GM12878 (cell line): ENCODE data around the gene SMCO1. TPM values are rescaled to one million over a fixed set of nuclear protein-coding genes. Genes with fewer than 3 reads are reported as not detected.
A peak's percentile ranks its signal among the peaks of the same experiment; 100 is the strongest.
"Not testable (repeated sequence)": the region's sequence is repeated elsewhere in the genome, so short reads cannot be mapped to it uniquely, and the experiment has no call there.

Source experiments
- ATAC-seq: fragments of 200-7000 bp; cut with Tn5 transposase; 3 replicates; pipeline ENCODE4 v1.9.1; 2020; ENCODE audit warnings: mild to moderate bottlenecking, moderate library complexity
- BruUV-seq: library from RNA; stranded (reverse); fragments of 400-500 nt; replicated peaks from 2 replicates; lab custom pipeline; 2021; lab: Mats Ljungman, UMichigan
- CTCF ChIA-PET: fragments of 300-600 bp; sonication (Branson Sonifier 250); formaldehyde crosslinking; extraction: SDS; loops from one replicate; lab custom pipeline; 2021; ENCODE audit warnings: inconsistent platforms; lab: Yijun Ruan, JAX
- POLR2A ChIA-PET: fragments of 350-600 bp; formaldehyde crosslinking; extraction: SDS; loops from one replicate; lab custom pipeline; 2021; ENCODE audit warnings: inconsistent platforms; lab: Charles Lee
- RAD21 ChIA-PET: fragments of 300-600 bp; sonication (Branson Sonifier 250); formaldehyde crosslinking; loops from one replicate; lab custom pipeline; 2023; ENCODE audit warnings: antibody characterized with exemption; ENCODE audit not compliant: unreplicated experiment; lab: Charles Lee
- SMC1A ChIA-PET: fragments of 300-600 bp; sonication (Branson Sonifier 250); formaldehyde crosslinking; loops from one replicate; lab custom pipeline; 2023; ENCODE audit not compliant: unreplicated experiment, uncharacterized antibody; lab: Charles Lee
- DNase-seq: peaks from one replicate; pipeline ENCODE4 v3.0.0-alpha.2; 2011; ENCODE audit warnings: low read depth, low spot score
- FAIRE-seq: peaks from 3 replicates; lab custom pipeline; 2011; peaks lifted over from hg19 to GRCh38; lab: Jason Lieb, UNC
- H2AFZ ChIP-seq: 2 replicates; pipeline ENCODE4 v1.6.0; 2011; ENCODE audit warnings: low read depth, low read length, control low read depth; ENCODE audit not compliant: control insufficient read depth
- H3K27ac ChIP-seq: 2 replicates; pipeline ENCODE4 v1.5.1; 2011; ENCODE audit warnings: control low read depth; ENCODE audit not compliant: control insufficient read depth, insufficient read depth
- H3K27me3 ChIP-seq, 2 experiments: replicated peaks in 1 of 2; 2 replicates each; pipeline versions ENCODE4 v1.6.0 to v1.6.1; 2011; ENCODE audit warnings: low read length in 1 of 2; ENCODE audit not compliant: control insufficient read depth in 2 of 2, insufficient read depth in 2 of 2
- H3K36me3 ChIP-seq, 2 experiments: 2 replicates each; pipeline ENCODE4 v1.5.1; 2011; ENCODE audit warnings: low read length in 1 of 2; ENCODE audit not compliant: control insufficient read depth in 2 of 2, insufficient read depth in 2 of 2
- H3K4me1 ChIP-seq: 2 replicates; pipeline ENCODE4 v1.6.1; 2011; ENCODE audit warnings: mild to moderate bottlenecking, low read length, moderate library complexity, mixed read lengths; ENCODE audit not compliant: control insufficient read depth, insufficient read depth
- H3K4me2 ChIP-seq: 2 replicates; pipeline ENCODE4 v1.6.0; 2011; ENCODE audit warnings: control low read depth; ENCODE audit not compliant: control insufficient read depth, insufficient read depth
- H3K4me3 ChIP-seq: fragments of 200-600 bp; sonication (generic); 2 replicates; pipeline ENCODE4 v1.5.1; 2016
- H3K79me2 ChIP-seq: 2 replicates; pipeline ENCODE4 v1.6.0; 2011; ENCODE audit warnings: low read length; ENCODE audit not compliant: control insufficient read depth, insufficient read depth
- H3K9ac ChIP-seq: 2 replicates; pipeline ENCODE4 v1.8.0; 2011; ENCODE audit warnings: low read length, control low read depth, mixed read lengths; ENCODE audit not compliant: control insufficient read depth, insufficient read depth
- H3K9me3 ChIP-seq: replicated peaks from 3 replicates; pipeline ENCODE4 v1.5.1; 2011; ENCODE audit warnings: mild to moderate bottlenecking, low read length; ENCODE audit not compliant: control insufficient read depth, insufficient read depth
- H4K20me1 ChIP-seq: 2 replicates; pipeline ENCODE4 v1.6.0; 2011; ENCODE audit not compliant: control insufficient read depth, insufficient read depth
- CBX5 ChIP-seq: sonication (generic); IDR thresholded peaks from 2 replicates; pipeline ENCODE4 v1.6.1; 2016; ENCODE audit warnings: low read depth, moderate library complexity, mild to moderate bottlenecking, inconsistent platforms
- WGBS: methylation state at CpG from one replicate; pipeline ENCODE4 v1.1.6; 2016; ENCODE audit warnings: low lambda C conversion rate; ENCODE audit not compliant: insufficient replicate concordance, insufficient coverage; ENCODE audit errors: missing lambda C conversion rate; 5-methylcytosine and 5-hydroxymethylcytosine counted together
- in situ Hi-C: fragments of 300-500 bp; cut with MboI; formaldehyde crosslinking; loops from 9 replicates; pipeline ENCODE4 v1.14.3; 2018; ENCODE audit warnings: mixed read lengths
- intact Hi-C: fragments of 100-400 bp; cut with micrococcal nuclease; formaldehyde crosslinking; loops from one replicate; pipeline ENCODE4 v1.14.2; 2022; ENCODE audit not compliant: unreplicated experiment
- polyA plus RNA-seq, 11 experiments: library from polyadenylated mRNA; depleted of rRNA in 4 of 11; unstranded in 6 of 11; stranded (reverse) in 5 of 11; fragments of >200 nt; fragmentation: Nextera tagmentation in 4 of 11; fragmentation: Illumina TruSeq in 1 of 11; extraction: Ambion mirVana in 4 of 11; extraction: Trizol in 1 of 11; gene quantifications; 1 replicate in 1 of 11; 2 replicates in 10 of 11; pipeline versions ENCODE4 v1.2.1 to v1.2.3, GENCODE V29; 2011 to 2016; ENCODE audit warnings: inconsistent platforms in 2 of 11, missing spikeins in 2 of 11, low read depth in 1 of 11
- total RNA-seq, 4 experiments: library from RNA; depleted of rRNA in 3 of 4; stranded (reverse); fragments of >200 nt in 3 of 4; fragmentation: Illumina TruSeq in 1 of 4; extraction: Trizol in 1 of 4; gene quantifications; 2 replicates each; pipeline versions ENCODE4 v1.2.1 to v1.2.3, GENCODE V29; 2013 to 2021

Gene SMCO1
- total and polyA plus RNA-seq, 10 of the 15 experiments (the other 5 are each of a cell fraction or from before 2014, with no cell fraction given): 0.05 TPM; not detected in 9

DNA sequence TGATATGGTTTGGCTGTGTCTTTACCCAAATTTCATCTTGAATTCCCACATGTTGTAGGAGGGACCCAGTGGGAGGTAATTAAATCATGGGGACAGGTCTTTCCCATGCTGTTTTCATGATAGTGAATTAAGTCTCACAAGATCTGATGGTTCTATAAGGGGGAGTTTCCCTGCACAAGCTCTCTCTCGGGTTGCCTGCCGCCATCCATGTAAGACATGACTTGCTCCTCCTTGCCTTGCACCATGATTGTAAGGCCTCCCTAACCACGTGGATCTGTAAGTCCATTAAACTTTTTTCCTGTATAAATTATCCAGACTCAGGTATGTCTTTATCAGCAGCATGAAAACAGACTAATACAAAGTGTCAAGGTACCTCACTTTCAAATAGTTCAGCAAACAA lies 35.0 kb upstream of the SMCO1 start:
- H3K9me3 ChIP-seq, RAD21 ChIA-PET, H4K20me1 ChIP-seq, H2AFZ ChIP-seq, ATAC-seq, DNase-seq, H3K9ac ChIP-seq, CTCF ChIA-PET, H3K27ac ChIP-seq, POLR2A ChIA-PET, H3K4me2 ChIP-seq, BruUV-seq, intact Hi-C loops, FAIRE-seq, in situ Hi-C loops, H3K36me3 ChIP-seq, SMC1A ChIA-PET, H3K4me1 ChIP-seq, H3K27me3 ChIP-seq, H3K79me2 ChIP-seq, H3K4me3 ChIP-seq: not testable (repeated sequence)
- WGBS: 67% methylated on average over 3 of the region's 3 CpGs

DNA sequence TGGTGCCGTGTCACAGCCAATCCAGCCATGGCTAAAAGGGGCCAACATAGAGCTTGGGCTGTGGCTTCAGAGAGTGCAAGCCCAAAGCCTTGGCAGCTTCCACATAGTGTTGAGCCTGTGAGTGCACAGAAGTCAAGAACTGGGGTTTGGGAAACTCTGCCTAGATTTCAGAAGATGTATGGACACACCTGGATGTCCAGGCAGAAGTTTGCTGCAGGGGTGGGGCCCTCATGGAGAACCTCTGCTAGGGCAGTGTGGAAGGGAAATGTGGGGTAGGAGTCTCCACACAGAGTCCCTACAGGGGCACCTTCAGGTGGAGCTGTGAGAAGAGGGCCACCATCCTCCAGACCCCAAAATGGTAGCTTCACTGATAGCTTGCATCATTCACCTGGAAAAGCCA lies 34.2 kb upstream of the SMCO1 start:
- H3K4me2 ChIP-seq, H2AFZ ChIP-seq, H3K4me1 ChIP-seq, ATAC-seq, H3K27me3 ChIP-seq, BruUV-seq, H3K9me3 ChIP-seq, H3K9ac ChIP-seq, H3K36me3 ChIP-seq, intact Hi-C loops, in situ Hi-C loops, CTCF ChIA-PET, H3K27ac ChIP-seq, DNase-seq, POLR2A ChIA-PET, H3K4me3 ChIP-seq, H4K20me1 ChIP-seq, H3K79me2 ChIP-seq, FAIRE-seq, RAD21 ChIA-PET: not testable (repeated sequence)
- TF ChIP-seq CBX5: 0 out of 2 replicates have a peak, but pooled peaks have one; percentile 38
- SMC1A ChIA-PET: interaction anchor here (0.6 kb wide), 1 partner anchor 36 kb away, joined by 3 read pairs; no protein-coding TSS in a partner anchor
- WGBS: 93% methylated on average over 1 of the region's 1 CpG
